K562 (cell line): Measurements from ENCODE around the gene TMC8. TPM values are rescaled to one million over a fixed set of nuclear protein-coding genes. Genes with fewer than 3 reads are reported as not detected.

ENCODE experiments used
- AFF4 ChIP-seq: sonication (generic); formaldehyde crosslinking; IDR thresholded peaks from 2 replicates; pipeline ENCODE4 v1.8.0; 2023; ENCODE audit warnings: mild to moderate bottlenecking, missing genetic modification reagents
- CBX8 ChIP-seq: fragments of 200-600 bp; sonication (generic); IDR thresholded peaks from 2 replicates; pipeline ENCODE4 v1.6.1; 2012; ENCODE audit warnings: borderline replicate concordance, mixed run types, low read depth, mild to moderate bottlenecking, moderate library complexity, mixed read lengths, low read length, control low read depth, inconsistent platforms; ENCODE audit not compliant: poor library complexity, severe bottlenecking; ENCODE audit errors: extremely low read depth
- FOXJ3 ChIP-seq: sonication (generic); formaldehyde crosslinking; IDR thresholded peaks from 2 replicates; pipeline ENCODE4 v1.4.0; 2020; ENCODE audit warnings: mild to moderate bottlenecking, missing genetic modification reagents
- FOXM1 ChIP-seq, 2 experiments: fragments of 450-650 bp in 1 of 2; sonication (generic) in 1 of 2; formaldehyde crosslinking in 1 of 2; IDR thresholded peaks; 2 replicates each; pipeline versions ENCODE4 v1.6.1 to v1.9.0; 2017 to 2022; ENCODE audit warnings: low read depth in 2 of 2, mild to moderate bottlenecking in 2 of 2, missing genetic modification reagents in 1 of 2, moderate library complexity in 1 of 2
- HINFP ChIP-seq: fragments of 450-650 bp; conservative IDR thresholded peaks from 2 replicates; pipeline ENCODE4 v1.6.1; 2016; ENCODE audit warnings: missing genetic modification characterization, low read depth, mild to moderate bottlenecking, control low read depth, missing compliant biosample characterization
- HSF4 ChIP-seq: fragments of 250-450 bp; sonication (Bioruptor Pico); IDR thresholded peaks from 2 replicates; pipeline ENCODE4 v2.1.2; 2022; ENCODE audit warnings: mild to moderate bottlenecking, moderate library complexity, borderline replicate concordance
- JUND ChIP-seq, 2 experiments: IDR thresholded peaks; 2 replicates in 1 of 2; 3 replicates in 1 of 2; pipeline ENCODE4 v1.6.1; 2011; ENCODE audit warnings: borderline replicate concordance in 2 of 2, low read depth in 2 of 2, low read length in 2 of 2, improper control_type of control experiment in 1 of 2, missing biosample characterization in 1 of 2, missing genetic modification characterization in 1 of 2, missing genetic modification reagents in 1 of 2
- KAT7 ChIP-seq: sonication (generic); formaldehyde crosslinking; IDR thresholded peaks from 2 replicates; pipeline ENCODE4 v1.8.0; 2022; ENCODE audit warnings: missing genetic modification reagents, mild to moderate bottlenecking, borderline replicate concordance
- KDM2B ChIP-seq: fragments of 250-450 bp; sonication (Bioruptor Pico); IDR thresholded peaks from 2 replicates; pipeline ENCODE4 v1.8.0; 2021; ENCODE audit warnings: mild to moderate bottlenecking, moderate library complexity
- MYNN ChIP-seq, 2 experiments: sonication (generic); formaldehyde crosslinking in 1 of 2; IDR thresholded peaks; 2 replicates each; pipeline versions ENCODE4 v1.5.0 to v1.6.1; 2016 to 2020; ENCODE audit warnings: antibody characterized with exemption in 1 of 2, missing genetic modification reagents in 1 of 2
- PHF8 ChIP-seq: fragments of 200-600 bp; sonication (generic); IDR thresholded peaks from 2 replicates; pipeline ENCODE4 v1.6.1; 2012; ENCODE audit warnings: mixed run types, mild to moderate bottlenecking, inconsistent platforms, low read length, moderate library complexity, borderline replicate concordance
- RAD21 ChIP-seq, 2 experiments: fragments of 250-450 bp in 1 of 2; fragments of 450-650 bp in 1 of 2; sonication (Bioruptor Pico) in 1 of 2; formaldehyde crosslinking in 1 of 2; IDR thresholded peaks in 1 of 2; conservative IDR thresholded peaks in 1 of 2; 2 replicates each; pipeline versions ENCODE4 v1.4.0 to v1.8.0; 2020 to 2022; ENCODE audit warnings: mild to moderate bottlenecking in 2 of 2, moderate library complexity in 1 of 2
- ZBTB1 ChIP-seq: sonication (generic); formaldehyde crosslinking; IDR thresholded peaks from 2 replicates; pipeline ENCODE4 v1.8.1; 2023; ENCODE audit warnings: missing genetic modification reagents, low read depth, mild to moderate bottlenecking, borderline replicate concordance
- ZNF75A ChIP-seq: fragments of 450-650 bp; formaldehyde crosslinking; IDR thresholded peaks from 2 replicates; pipeline ENCODE4 v1.4.0; 2020; ENCODE audit warnings: mild to moderate bottlenecking
- ZNF830 ChIP-seq: fragments of 250-450 bp; sonication (Bioruptor Pico); IDR thresholded peaks from 2 replicates; pipeline ENCODE4 v1.5.0; 2021; ENCODE audit warnings: mild to moderate bottlenecking
- polyA plus RNA-seq, 8 experiments: library from polyadenylated mRNA; depleted of rRNA in 4 of 8; stranded (reverse) in 5 of 8; unstranded in 3 of 8; fragments of >200 nt; fragmentation: Nextera tagmentation in 2 of 8; fragmentation: Illumina TruSeq in 1 of 8; extraction: Ambion mirVana in 2 of 8; extraction: Trizol in 1 of 8; gene quantifications; 2 replicates each; pipeline versions ENCODE4 v1.2.1 to v1.2.3, GENCODE V29; 2011 to 2014; ENCODE audit warnings: inconsistent platforms in 1 of 8, missing spikeins in 1 of 8
- total RNA-seq, 7 experiments: library from RNA; depleted of rRNA in 6 of 7; stranded (reverse); fragments of >200 nt in 6 of 7; fragmentation: Illumina TruSeq in 2 of 7; extraction: Trizol in 2 of 7; gene quantifications; 2 replicates each; pipeline versions ENCODE4 v1.2.1 to v1.2.3, GENCODE V29; 2011 to 2021; ENCODE audit warnings: low replicate concordance in 1 of 7
- TF ChIP-seq, protein P1 (sequence below): fragments of 450-650 bp; IDR thresholded peaks from 2 replicates; pipeline ENCODE4 v1.6.1; 2018; ENCODE audit not compliant: partially characterized antibody

Gene TMC8
- total and polyA plus RNA-seq, 9 of the 15 experiments (the other 6 are each of a cell fraction or from before 2014, with no cell fraction given) = 0.13 to 10.9 (median 2.8) TPM

GRCh38 chr17:78127239-78127887, 3.2 kb upstream of the TMC8 start (continued):
- no peak for TF ChIP-seq ZBTB1
- no peak for TF ChIP-seq FOXJ3 (CRISPR knock-in tag)
- TF ChIP-seq CBX8 = no peak
- TF ChIP-seq HINFP (tag) = no peak
- TF ChIP-seq AFF4 (CRISPR knock-in tag) = no peak
- no peak for TF ChIP-seq ZNF75A (CRISPR knock-in tag)
- TF ChIP-seq HSF4 (CRISPR knock-in tag) = no peak
- no peak for TF ChIP-seq KAT7 (CRISPR knock-in tag)
- TF ChIP-seq KDM2B = no peak
- TF ChIP-seq JUND (IDR thresholded peaks at IDR 0.05; ENCODE audit: borderline replicate concordance, low read depth, low read length) = no peak
- peak; percentile 43; the same call in 1 of the 3 replicates for TF ChIP-seq JUND (tag; IDR thresholded peaks at IDR 0.05; ENCODE audit: borderline replicate concordance, low read depth, low read length)
- 0 out of 2 replicates have a peak, but pooled peaks have one; percentile 65 for TF ChIP-seq ZNF830 (CRISPR knock-in tag)
- no peak for TF ChIP-seq MYNN (IDR thresholded peaks at IDR 0.05)
- no peak for TF ChIP-seq MYNN (CRISPR knock-in tag; IDR thresholded peaks at IDR 0.05)
- TF ChIP-seq, protein P1, sequence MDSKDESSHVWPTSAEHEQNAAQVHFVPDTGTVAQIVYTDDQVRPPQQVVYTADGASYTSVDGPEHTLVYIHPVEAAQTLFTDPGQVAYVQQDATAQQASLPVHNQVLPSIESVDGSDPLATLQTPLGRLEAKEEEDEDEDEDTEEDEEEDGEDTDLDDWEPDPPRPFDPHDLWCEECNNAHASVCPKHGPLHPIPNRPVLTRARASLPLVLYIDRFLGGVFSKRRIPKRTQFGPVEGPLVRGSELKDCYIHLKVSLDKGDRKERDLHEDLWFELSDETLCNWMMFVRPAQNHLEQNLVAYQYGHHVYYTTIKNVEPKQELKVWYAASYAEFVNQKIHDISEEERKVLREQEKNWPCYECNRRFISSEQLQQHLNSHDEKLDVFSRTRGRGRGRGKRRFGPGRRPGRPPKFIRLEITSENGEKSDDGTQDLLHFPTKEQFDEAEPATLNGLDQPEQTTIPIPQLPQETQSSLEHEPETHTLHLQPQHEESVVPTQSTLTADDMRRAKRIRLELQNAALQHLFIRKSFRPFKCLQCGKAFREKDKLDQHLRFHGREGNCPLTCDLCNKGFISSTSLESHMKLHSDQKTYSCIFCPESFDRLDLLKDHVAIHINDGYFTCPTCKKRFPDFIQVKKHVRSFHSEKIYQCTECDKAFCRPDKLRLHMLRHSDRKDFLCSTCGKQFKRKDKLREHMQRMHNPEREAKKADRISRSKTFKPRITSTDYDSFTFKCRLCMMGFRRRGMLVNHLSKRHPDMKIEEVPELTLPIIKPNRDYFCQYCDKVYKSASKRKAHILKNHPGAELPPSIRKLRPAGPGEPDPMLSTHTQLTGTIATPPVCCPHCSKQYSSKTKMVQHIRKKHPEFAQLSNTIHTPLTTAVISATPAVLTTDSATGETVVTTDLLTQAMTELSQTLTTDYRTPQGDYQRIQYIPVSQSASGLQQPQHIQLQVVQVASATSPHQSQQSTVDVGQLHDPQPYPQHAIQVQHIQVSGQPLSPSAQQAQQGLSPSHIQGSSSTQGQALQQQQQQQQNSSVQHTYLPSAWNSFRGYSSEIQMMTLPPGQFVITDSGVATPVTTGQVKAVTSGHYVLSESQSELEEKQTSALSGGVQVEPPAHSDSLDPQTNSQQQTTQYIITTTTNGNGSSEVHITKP = no peak
- TF ChIP-seq RAD21 (CRISPR knock-in tag; conservative IDR thresholded peaks at IDR 0.05 in 1 of 2, IDR thresholded peaks at IDR 0.05 in 1 of 2) = no peak
- TF ChIP-seq PHF8 = peak; percentile 33; the same call in 1 of the 2 replicates
- no peak for TF ChIP-seq FOXM1 (IDR thresholded peaks at IDR 0.05; ENCODE audit: low read depth)
- TF ChIP-seq FOXM1 (CRISPR knock-in tag; IDR thresholded peaks at IDR 0.05; ENCODE audit: low read depth) = no peak
